Vagina (tissue), 2 donors: ENCODE results near the gene ETNK2. TPM values are rescaled to one million over a fixed set of nuclear protein-coding genes. Genes with fewer than 3 reads are reported as not detected.

Source experiments
- DNase-seq, 2 donors: peaks; one replicate each; pipeline ENCODE4 v3.0.0-alpha.2; 2017; ENCODE audit errors: extremely low spot score in 2 of 2
- H3K27ac ChIP-seq: fragments of 200-600 bp; sonication (generic); one replicate; pipeline ENCODE4 v1.5.1; 2019
- H3K27me3 ChIP-seq: fragments of 200-600 bp; sonication (generic); one replicate; pipeline ENCODE4 v1.5.1; 2019
- H3K36me3 ChIP-seq, 2 donors: fragments of 200-600 bp; sonication (generic); one replicate each; pipeline ENCODE4 v1.5.1; 2017 to 2019
- H3K4me1 ChIP-seq: fragments of 200-600 bp; sonication (generic); one replicate; pipeline ENCODE4 v1.5.1; 2019
- H3K4me3 ChIP-seq, 2 donors: fragments of 200-600 bp; sonication (generic); 1 replicate in 1 of 2; 2 replicates in 1 of 2; pipeline ENCODE4 v1.5.1; 2016 to 2019
- H3K9me3 ChIP-seq: fragments of 200-600 bp; sonication (generic); one replicate; pipeline ENCODE4 v1.5.1; 2019
- POLR2A ChIP-seq, 2 donors: fragments of 450-650 bp; IDR thresholded peaks; one replicate each; pipeline ENCODE4 v1.6.1; 2017; ENCODE audit warnings: antibody characterized with exemption in 2 of 2, mild to moderate bottlenecking in 2 of 2, moderate library complexity in 2 of 2
- POLR2AphosphoS5 ChIP-seq, 2 donors: sonication (generic); formaldehyde crosslinking; IDR thresholded peaks; one replicate each; pipeline ENCODE4 v1.9.0; 2017; ENCODE audit warnings: antibody characterized with exemption in 2 of 2, mild to moderate bottlenecking in 2 of 2, low read depth in 1 of 2; ENCODE audit not compliant: insufficient read depth in 1 of 2
- intact Hi-C: fragments of 100-400 bp; cut with DNase I; formaldehyde crosslinking; loops from one replicate; pipeline ENCODE4 v1.15.1; 2023
- total RNA-seq: library from RNA; depleted of rRNA; stranded (reverse); fragments of >200 nt; gene quantifications from one replicate; pipeline ENCODE4 v1.2.3, GENCODE V29; 2016
- TF ChIP-seq, protein P1 (sequence below), 3 experiments: fragments of 450-650 bp in 2 of 3; fragments of 200-600 bp in 1 of 3; sonication (generic) in 1 of 3; IDR thresholded peaks; one replicate each; pipeline ENCODE4 v1.5.1; 2017 to 2019; ENCODE audit warnings: antibody characterized with exemption in 3 of 3, mild to moderate bottlenecking in 2 of 3, moderate library complexity in 2 of 3

The ETNK2 gene
- total RNA-seq, 1 donor from 2014 or later = 30.9 TPM

DNA sequence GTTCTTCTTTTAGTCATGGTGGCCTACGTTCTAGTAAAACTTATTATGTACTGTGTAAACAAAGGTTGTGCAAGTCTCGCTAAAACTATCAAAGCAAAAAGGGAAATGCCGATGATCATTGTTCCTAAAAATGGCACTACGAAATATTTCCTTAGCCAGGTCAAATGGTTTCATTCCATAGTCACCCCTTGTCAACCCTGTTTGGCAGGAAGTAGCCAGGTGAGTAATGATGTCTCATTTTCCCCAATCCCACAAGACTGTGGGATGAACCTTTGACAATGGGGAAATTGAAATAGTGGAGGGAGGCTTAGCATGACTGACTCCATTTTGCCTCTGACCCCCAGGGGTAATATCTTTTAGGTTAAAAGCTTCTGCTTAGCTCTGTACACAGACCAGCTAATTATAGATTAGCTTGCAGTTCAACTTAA lies 19.9 kb upstream of the ETNK2 start:
- intact Hi-C loops = no loop called here
- TF ChIP-seq POLR2AphosphoS5 (IDR thresholded peaks at IDR 0.05; ENCODE audit: insufficient read depth in 1 of 2, low read depth in 1 of 2) = peak in 1 of 2 donors; percentile 59
- TF ChIP-seq, protein P1, sequence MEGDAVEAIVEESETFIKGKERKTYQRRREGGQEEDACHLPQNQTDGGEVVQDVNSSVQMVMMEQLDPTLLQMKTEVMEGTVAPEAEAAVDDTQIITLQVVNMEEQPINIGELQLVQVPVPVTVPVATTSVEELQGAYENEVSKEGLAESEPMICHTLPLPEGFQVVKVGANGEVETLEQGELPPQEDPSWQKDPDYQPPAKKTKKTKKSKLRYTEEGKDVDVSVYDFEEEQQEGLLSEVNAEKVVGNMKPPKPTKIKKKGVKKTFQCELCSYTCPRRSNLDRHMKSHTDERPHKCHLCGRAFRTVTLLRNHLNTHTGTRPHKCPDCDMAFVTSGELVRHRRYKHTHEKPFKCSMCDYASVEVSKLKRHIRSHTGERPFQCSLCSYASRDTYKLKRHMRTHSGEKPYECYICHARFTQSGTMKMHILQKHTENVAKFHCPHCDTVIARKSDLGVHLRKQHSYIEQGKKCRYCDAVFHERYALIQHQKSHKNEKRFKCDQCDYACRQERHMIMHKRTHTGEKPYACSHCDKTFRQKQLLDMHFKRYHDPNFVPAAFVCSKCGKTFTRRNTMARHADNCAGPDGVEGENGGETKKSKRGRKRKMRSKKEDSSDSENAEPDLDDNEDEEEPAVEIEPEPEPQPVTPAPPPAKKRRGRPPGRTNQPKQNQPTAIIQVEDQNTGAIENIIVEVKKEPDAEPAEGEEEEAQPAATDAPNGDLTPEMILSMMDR (IDR thresholded peaks at IDR 0.05) = no peak
- no peak overlapping the region for H3K4me3 ChIP-seq
- H3K9me3 ChIP-seq = peaks cover 6% of the 10 kb centered on the region
- no peak overlapping the region for H3K27ac ChIP-seq
- no peaks in the 10 kb centered on the region for H3K27me3 ChIP-seq
- H3K4me1 ChIP-seq = no peaks in the 10 kb centered on the region
- no peaks in the 10 kb centered on the region for H3K36me3 ChIP-seq
- no peak for DNase-seq

- Histone ChIP-seq H3K4me1 (no peaks in the 10 kb centered on the region), H3K4me3 (no peak overlapping the region), H3K27me3 (no peaks in the 10 kb centered on the region), H3K27ac (no peak overlapping the region), H3K9me3 (peaks cover 6% of the 10 kb centered on the region), H3K36me3 (no peaks in the 10 kb centered on the region)
- intact Hi-C loops = no loop called here
- DNase-seq = no peak
- TF ChIP-seq POLR2AphosphoS5 (IDR thresholded peaks at IDR 0.05; ENCODE audit: insufficient read depth in 1 of 2, low read depth in 1 of 2) (no peak), POLR2A (IDR thresholded peaks at IDR 0.05) (no peak)
- TF ChIP-seq, protein P1 (IDR thresholded peaks at IDR 0.05) = no peak
These were observed 18.8 kb upstream of the ETNK2 start for GRCh38 chr1:204170494-204171155.

DNA sequence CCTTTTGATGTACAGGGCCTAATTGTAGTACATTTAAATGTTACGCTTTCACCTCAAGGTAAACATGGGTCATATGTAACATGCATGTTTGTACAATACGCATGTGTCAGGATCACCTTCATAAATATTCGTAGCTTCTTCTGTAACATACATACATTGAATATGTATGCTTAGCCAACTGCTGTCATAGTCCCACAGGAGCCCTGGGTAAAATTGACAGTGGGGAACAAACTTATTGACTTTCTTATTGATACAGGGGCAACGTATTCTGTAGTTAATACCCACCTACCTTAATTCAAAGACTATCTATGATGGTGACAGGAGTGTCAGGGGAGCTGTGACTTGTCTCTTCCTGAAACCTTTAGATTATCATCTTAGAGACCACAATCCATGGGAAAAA lies 18.0 kb upstream of the ETNK2 start:
- Histone ChIP-seq H3K36me3 (no peaks in the 10 kb centered on the region), H3K27me3 (no peaks in the 10 kb centered on the region), H3K27ac (no peak overlapping the region), H3K9me3 (peaks cover 6% of the 10 kb centered on the region), H3K4me1 (no peaks in the 10 kb centered on the region), H3K4me3 (no peak overlapping the region)
- TF ChIP-seq POLR2AphosphoS5 (IDR thresholded peaks at IDR 0.05; ENCODE audit: insufficient read depth in 1 of 2, low read depth in 1 of 2) (no peak), POLR2A (IDR thresholded peaks at IDR 0.05) (no peak)
- TF ChIP-seq, protein P1 (IDR thresholded peaks at IDR 0.05) = no peak
- intact Hi-C loops = loop anchor here (10.0 kb wide), 1 partner anchor 325 kb away; the partner anchor contains the start of gene PIK3C2B
- DNase-seq = no peak

GRCh38 chr1:204167730-204168129 lies 15.9 kb upstream of the ETNK2 start:
- Histone ChIP-seq H3K36me3 (no peaks in the 10 kb centered on the region), H3K4me3 (no peak overlapping the region), H3K9me3 (peaks cover 6% of the 10 kb centered on the region), H3K4me1 (no peaks in the 10 kb centered on the region), H3K27ac (no peak overlapping the region), H3K27me3 (no peaks in the 10 kb centered on the region)
- intact Hi-C loops = loop anchor here (10.0 kb wide), 1 partner anchor 327 kb away; the partner anchor contains the start of gene PIK3C2B
- DNase-seq = no peak
- TF ChIP-seq POLR2A (IDR thresholded peaks at IDR 0.05) (no peak), POLR2AphosphoS5 (IDR thresholded peaks at IDR 0.05; ENCODE audit: insufficient read depth in 1 of 2, low read depth in 1 of 2) (no peak)
- TF ChIP-seq, protein P1 (IDR thresholded peaks at IDR 0.05) = no peak

DNA sequence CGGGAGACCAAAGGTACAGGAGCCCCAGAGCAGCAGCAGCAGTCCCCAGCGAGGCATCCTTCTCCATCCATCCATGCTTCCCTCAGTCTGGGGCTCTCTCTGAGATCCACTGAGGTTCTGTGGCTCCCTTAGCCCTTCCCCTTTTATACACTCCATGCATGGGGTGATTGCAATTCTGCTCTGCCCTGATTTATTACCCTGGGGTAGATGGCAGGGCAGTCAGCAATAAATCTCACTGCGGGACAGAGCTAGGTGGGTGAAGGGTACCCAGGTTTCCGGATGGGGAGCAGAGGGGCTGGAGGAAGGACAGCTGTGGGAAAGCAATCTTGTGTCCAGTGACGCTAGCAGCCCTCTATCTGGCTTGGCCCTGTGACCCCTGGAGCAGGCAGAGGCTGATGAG lies 14.4 kb upstream of the ETNK2 start, which contains the start of gene REN:
Gene REN (minus strand): TSS at position 119 of the 400 bp plus-strand sequence. CDS start 44 bp downstream, at position 75.
- Histone ChIP-seq H3K36me3 (no peaks in the 10 kb centered on the region), H3K27ac (no peak within 1 kb of the TSS), H3K4me3 (no peak within 1 kb of the TSS), H3K27me3 (no peaks in the 10 kb centered on the region), H3K4me1 (no peaks in the 10 kb centered on the region), H3K9me3 (peaks cover 6% of the 10 kb centered on the region)
- DNase-seq = no peak
- intact Hi-C loops = loop anchor here (10.0 kb wide), 1 partner anchor 329 kb away; the partner anchor contains the start of gene PIK3C2B
- TF ChIP-seq POLR2A (IDR thresholded peaks at IDR 0.05) (no peak), POLR2AphosphoS5 (IDR thresholded peaks at IDR 0.05; ENCODE audit: insufficient read depth in 1 of 2, low read depth in 1 of 2) (no peak)
- TF ChIP-seq, protein P1 (IDR thresholded peaks at IDR 0.05) = no peak
